Thoracic aorta (tissue), 2 donors: ENCODE measurements around the gene ZC3H12D. TPM values are rescaled to one million over a fixed set of nuclear protein-coding genes. Genes with fewer than 3 reads are reported as not detected.

ENCODE experiments used
- ATAC-seq: fragments of 150-250 bp; one replicate; pipeline ENCODE4 v1.8.0; 2017; ENCODE audit warnings: low read depth; ENCODE audit not compliant: insufficient number of reproducible peaks, low FRiP score
- DNase-seq: peaks from one replicate; pipeline ENCODE4 v3.0.0-alpha.2; 2020; ENCODE audit warnings: low spot score
- H3K27ac ChIP-seq, 2 donors: fragments of 200-600 bp; sonication (generic); 1 replicate in 1 of 2; 2 replicates in 1 of 2; pipeline ENCODE4 v1.5.1; 2016; ENCODE audit warnings: mild to moderate bottlenecking in 2 of 2, moderate library complexity in 2 of 2
- H3K27me3 ChIP-seq: fragments of 200-600 bp; sonication (generic); replicated peaks from 2 replicates; pipeline ENCODE4 v1.6.0; 2016; ENCODE audit warnings: mild to moderate bottlenecking; ENCODE audit not compliant: insufficient read depth
- H3K36me3 ChIP-seq: fragments of 200-600 bp; sonication (generic); one replicate; pipeline ENCODE4 v1.5.1; 2016
- H3K4me1 ChIP-seq, 2 donors: fragments of 200-600 bp; sonication (generic); 1 replicate in 1 of 2; 2 replicates in 1 of 2; pipeline versions ENCODE4 v1.5.1 to v1.6.0; 2016; ENCODE audit warnings: low read depth in 2 of 2, mild to moderate bottlenecking in 1 of 2; ENCODE audit not compliant: control insufficient read depth in 1 of 2
- H3K4me3 ChIP-seq: fragments of 200-600 bp; sonication (generic); 2 replicates; pipeline ENCODE4 v1.5.1; 2016; ENCODE audit warnings: mild to moderate bottlenecking
- H3K9me3 ChIP-seq: fragments of 200-600 bp; sonication (generic); 2 replicates; pipeline ENCODE4 v1.5.1; 2016
- total RNA-seq, 2 donors: library from RNA; depleted of rRNA; stranded (reverse); fragments of >200 nt; gene quantifications; one replicate each; pipeline versions ENCODE4 v1.1.0 to v1.2.3, GENCODE V29; 2016
- TF ChIP-seq, protein P1 (sequence below): fragments of 200-600 bp; sonication (generic); IDR thresholded peaks from one replicate; pipeline ENCODE4 v1.5.1; 2019; ENCODE audit warnings: antibody characterized with exemption

Gene ZC3H12D
- total RNA-seq, 2 donors from 2014 or later = 1.9 to 3.8 TPM

DNA sequence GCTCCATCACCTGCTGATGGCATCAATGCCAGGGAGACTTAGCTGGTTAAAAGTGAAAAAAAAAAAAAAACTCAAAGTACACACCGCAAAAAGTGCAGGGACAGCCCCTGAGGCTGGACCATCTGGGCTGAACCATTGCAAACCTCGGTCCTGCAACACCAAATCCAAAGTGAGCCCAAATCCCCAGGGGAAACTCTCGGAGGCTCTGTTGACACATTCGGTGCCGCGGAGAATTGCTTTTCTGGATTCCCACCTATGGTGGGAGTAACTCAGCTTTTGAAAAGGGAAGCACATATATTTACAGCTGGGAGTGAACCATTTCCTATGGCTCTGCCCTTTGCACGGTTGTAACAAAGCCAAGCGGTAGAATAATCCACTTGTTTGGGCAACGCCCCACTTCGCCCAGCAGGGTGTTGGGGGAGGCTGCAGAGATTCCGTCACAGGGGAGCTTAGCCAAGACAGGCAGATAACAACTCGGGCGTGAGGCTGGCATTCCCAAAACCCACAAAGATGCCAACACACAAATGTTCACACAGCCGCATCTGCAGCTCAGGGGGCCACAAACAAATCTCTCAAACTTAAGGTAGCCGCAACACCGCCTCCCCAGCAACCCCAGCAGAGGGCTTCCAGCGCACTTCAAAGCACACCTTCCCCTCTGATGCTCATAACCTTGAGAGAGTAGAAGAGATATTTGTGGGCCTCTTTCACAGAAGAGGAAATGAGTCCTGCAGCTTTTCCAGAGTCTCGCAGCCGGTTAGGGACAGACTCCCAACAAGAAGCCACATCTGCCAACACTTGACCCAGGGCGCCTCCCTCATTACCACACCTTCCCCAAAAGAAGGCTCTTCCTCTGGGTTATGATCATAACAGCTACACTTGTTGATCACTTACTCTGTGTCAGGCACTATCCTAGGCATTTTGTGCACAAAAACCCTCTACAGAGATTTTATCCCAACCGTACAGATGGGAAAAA is 11.4 kb downstream of the ZC3H12D start:
- ATAC-seq (no peak), DNase-seq (no peak)
- no peaks in the 10 kb centered on the region for H3K27me3 ChIP-seq
- H3K36me3 ChIP-seq = no peaks in the 10 kb centered on the region
- peak overlapping the region; percentile 38 for H3K4me3 ChIP-seq
- H3K27ac ChIP-seq = no peak overlapping the region
- TF ChIP-seq, protein P1, sequence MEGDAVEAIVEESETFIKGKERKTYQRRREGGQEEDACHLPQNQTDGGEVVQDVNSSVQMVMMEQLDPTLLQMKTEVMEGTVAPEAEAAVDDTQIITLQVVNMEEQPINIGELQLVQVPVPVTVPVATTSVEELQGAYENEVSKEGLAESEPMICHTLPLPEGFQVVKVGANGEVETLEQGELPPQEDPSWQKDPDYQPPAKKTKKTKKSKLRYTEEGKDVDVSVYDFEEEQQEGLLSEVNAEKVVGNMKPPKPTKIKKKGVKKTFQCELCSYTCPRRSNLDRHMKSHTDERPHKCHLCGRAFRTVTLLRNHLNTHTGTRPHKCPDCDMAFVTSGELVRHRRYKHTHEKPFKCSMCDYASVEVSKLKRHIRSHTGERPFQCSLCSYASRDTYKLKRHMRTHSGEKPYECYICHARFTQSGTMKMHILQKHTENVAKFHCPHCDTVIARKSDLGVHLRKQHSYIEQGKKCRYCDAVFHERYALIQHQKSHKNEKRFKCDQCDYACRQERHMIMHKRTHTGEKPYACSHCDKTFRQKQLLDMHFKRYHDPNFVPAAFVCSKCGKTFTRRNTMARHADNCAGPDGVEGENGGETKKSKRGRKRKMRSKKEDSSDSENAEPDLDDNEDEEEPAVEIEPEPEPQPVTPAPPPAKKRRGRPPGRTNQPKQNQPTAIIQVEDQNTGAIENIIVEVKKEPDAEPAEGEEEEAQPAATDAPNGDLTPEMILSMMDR = no peak
- peaks cover 0 to 7% of the 10 kb centered on the region in 2 donors for H3K4me1 ChIP-seq
- H3K9me3 ChIP-seq = no peaks in the 10 kb centered on the region

DNA sequence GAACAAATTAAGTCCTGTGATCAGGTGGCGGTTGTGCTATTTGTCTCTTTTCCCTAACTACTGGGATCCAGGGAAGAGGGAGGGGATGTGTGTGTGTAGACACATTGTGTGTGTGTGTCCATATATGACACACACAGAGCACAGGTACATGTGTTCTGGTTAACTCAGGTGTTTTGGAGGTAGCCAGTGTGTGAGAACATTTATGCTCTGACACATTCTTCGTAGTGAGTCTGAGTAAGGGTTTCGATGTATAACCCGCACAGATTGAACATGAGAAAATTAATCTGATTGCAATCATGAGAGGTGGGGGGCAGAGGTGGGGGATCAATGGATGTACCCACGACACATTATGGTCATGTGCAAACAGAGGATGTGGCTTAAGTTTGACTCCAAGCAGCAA is 12.6 kb downstream of the ZC3H12D start:
- Histone ChIP-seq H3K27me3 (no peaks in the 10 kb centered on the region), H3K9me3 (no peaks in the 10 kb centered on the region), H3K4me3 (no peak overlapping the region), H3K27ac (no peak overlapping the region), H3K4me1 (peaks cover 0 to 7% of the 10 kb centered on the region in 2 donors), H3K36me3 (no peaks in the 10 kb centered on the region)
- TF ChIP-seq, protein P1 = no peak
- ATAC-seq (no peak), DNase-seq (no peak)

DNA sequence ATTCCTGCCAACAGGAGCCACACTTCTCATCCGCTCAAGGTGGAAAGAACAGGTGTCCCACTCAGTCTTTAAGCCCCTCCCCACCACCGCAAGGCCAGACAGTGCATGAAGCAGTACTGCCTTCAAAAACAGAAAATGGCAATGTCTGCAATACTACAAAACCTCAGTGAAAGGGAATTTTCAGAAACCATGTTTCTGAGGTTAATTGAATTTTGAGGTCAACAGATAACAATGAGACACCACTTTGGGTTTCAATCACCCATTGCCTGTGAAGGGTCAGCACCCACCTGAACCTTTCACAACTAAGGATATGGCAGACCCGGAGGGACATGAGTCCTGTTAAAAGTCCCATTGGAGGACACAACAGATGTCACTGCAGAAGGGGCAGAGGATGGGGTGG is 13.0 kb downstream of the ZC3H12D start:
- H3K27ac ChIP-seq = no peak overlapping the region
- no peak for DNase-seq
- no peak for ATAC-seq
- no peaks in the 10 kb centered on the region for H3K9me3 ChIP-seq
- TF ChIP-seq, protein P1 = no peak
- no peaks in the 10 kb centered on the region for H3K27me3 ChIP-seq
- no peaks in the 10 kb centered on the region for H3K36me3 ChIP-seq
- no peak overlapping the region for H3K4me3 ChIP-seq
- peaks cover 0 to 7% of the 10 kb centered on the region in 2 donors for H3K4me1 ChIP-seq

DNA sequence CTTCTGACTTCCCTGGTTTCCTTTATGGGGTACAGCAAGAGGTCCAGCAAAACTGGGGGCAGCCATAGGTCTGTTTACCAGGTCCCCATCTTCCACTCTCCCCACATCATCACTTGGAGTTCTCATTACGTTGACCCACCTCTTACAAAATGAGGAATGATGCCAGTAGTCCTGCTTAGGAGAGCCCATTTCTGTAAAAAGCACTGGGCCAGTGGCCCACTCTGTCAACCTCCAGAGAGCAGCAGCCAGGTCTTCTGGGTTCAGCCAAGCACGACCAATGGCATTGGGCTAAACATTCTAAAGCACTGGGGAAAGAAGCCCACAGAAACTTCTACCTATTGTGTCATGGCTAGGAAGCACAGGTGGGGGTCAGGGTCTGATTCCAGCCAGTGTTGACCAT is 13.9 kb downstream of the ZC3H12D start:
- TF ChIP-seq, protein P1 = no peak
- Histone ChIP-seq H3K27ac (no peak overlapping the region), H3K4me1 (peaks cover 0 to 7% of the 10 kb centered on the region in 2 donors), H3K36me3 (no peaks in the 10 kb centered on the region), H3K4me3 (no peak overlapping the region), H3K27me3 (no peaks in the 10 kb centered on the region), H3K9me3 (no peaks in the 10 kb centered on the region)
- DNase-seq (no peak), ATAC-seq (no peak)

DNA sequence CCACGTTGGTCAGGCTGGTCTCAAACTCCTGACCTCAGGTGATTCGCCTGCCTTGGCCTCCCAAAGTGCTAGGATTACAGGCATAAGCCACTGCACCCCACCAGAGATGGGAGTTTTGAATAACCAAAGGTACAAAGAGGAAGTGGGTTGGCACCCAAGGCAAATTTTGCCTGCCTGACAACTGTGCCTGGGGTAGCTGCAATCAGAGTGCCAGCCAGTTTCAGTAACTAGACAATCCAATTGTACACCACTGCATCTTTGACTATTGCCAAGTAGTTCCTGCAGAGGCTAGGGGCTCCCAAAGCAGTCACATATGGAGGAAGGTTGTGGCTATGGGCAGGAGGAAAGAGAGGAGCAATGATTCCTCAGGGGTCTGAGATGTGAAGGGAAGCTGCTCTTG is 16.6 kb downstream of the ZC3H12D start:
- ATAC-seq (no peak), DNase-seq (no peak)
- Histone ChIP-seq H3K36me3 (no peaks in the 10 kb centered on the region), H3K4me3 (no peak overlapping the region), H3K27ac (no peak overlapping the region), H3K9me3 (no peaks in the 10 kb centered on the region), H3K4me1 (peaks cover 0 to 4% of the 10 kb centered on the region in 2 donors), H3K27me3 (no peaks in the 10 kb centered on the region)
- TF ChIP-seq, protein P1 = no peak
